Pancreas (tissue), 10 donors: ENCODE data around the gene PCDH15. TPM values are rescaled to one million over a fixed set of nuclear protein-coding genes. Genes with fewer than 3 reads are reported as not detected.

Experiments
- ATAC-seq, 4 donors: fragments of 200-7000 bp; cut with Tn5 transposase; one replicate each; pipeline versions ENCODE4 v1.8.0 to v1.9.1; 2020; ENCODE audit warnings: mild to moderate bottlenecking in 4 of 4, moderate library complexity in 4 of 4
- DNase-seq, 6 donors: peaks; one replicate each; pipeline ENCODE4 v3.0.0-alpha.2; 2020
- FAIRE-seq: peaks from 2 replicates; lab custom pipeline; 2012; peaks lifted over from hg19 to GRCh38; lab: Jason Lieb, UNC
- H3K27ac ChIP-seq, 4 donors: fragments of 200-600 bp; sonication (generic); 1 replicate in 3 of 4; 2 replicates in 1 of 4; pipeline versions ENCODE4 v1.5.0 to v1.8.0; 2020
- H3K27me3 ChIP-seq, 4 donors: fragments of 200-600 bp; one replicate each; pipeline ENCODE4 v1.8.0; 2021
- H3K36me3 ChIP-seq, 3 donors: fragments of 200-600 bp; sonication (generic) in 1 of 3; one replicate each; pipeline versions ENCODE4 v1.5.0 to v1.8.0; 2020 to 2021
- H3K4me1 ChIP-seq, 3 donors: fragments of 200-600 bp; one replicate each; pipeline ENCODE4 v1.8.0; 2021
- H3K4me3 ChIP-seq, 4 donors: fragments of 200-600 bp; sonication (generic) in 2 of 4; one replicate each; pipeline versions ENCODE4 v1.5.0 to v1.8.0; 2020 to 2021
- H3K9me3 ChIP-seq, 4 donors: fragments of 200-600 bp; one replicate each; pipeline ENCODE4 v1.8.0; 2021
- CTCF ChIP-seq, 4 donors: fragments of 200-600 bp; sonication (generic) in 3 of 4; IDR thresholded peaks; one replicate each; pipeline versions ENCODE4 v1.5.0 to v1.8.0; 2021; ENCODE audit warnings: antibody characterized with exemption in 4 of 4
- WGBS, 2 donors: extraction: QIAGEN DNeasy Blood & Tissue Kit; methylation state at CpG; one replicate each; pipeline ENCODE4 v1.1.7; 2013; 5-methylcytosine and 5-hydroxymethylcytosine counted together
- intact Hi-C, 3 donors: fragments of 100-400 bp; cut with DNase I; formaldehyde crosslinking; loops; one replicate each; pipeline versions ENCODE4 v1.11.1 to v1.14.2; 2022
- polyA plus RNA-seq, 2 donors: library from polyadenylated mRNA; stranded (reverse); fragments of 200-250 nt; gene quantifications; one replicate each; pipeline ENCODE4 v1.2.3, GENCODE V29; 2013
- total RNA-seq, 6 donors: library from RNA; stranded (reverse); fragmentation: NEBNext Ultra II Directional in 4 of 6; extraction: Animal tissue kit (Norgen Biotek cat#: 25700) in 4 of 6; gene quantifications; one replicate each; pipeline versions ENCODE4 v1.2.1 to v1.2.4, GENCODE V29; 2021 to 2023
- donor health status: healthy with polysubstance abuse.
- donor health status: DM: no; HTN: no; CAD: no; lungs with moderate emphysema.
- donor health status: DM: no; HTN: no; CAD: no.
- donor health status: control.
- donor health status: control.
- donor health status: Bipolar disorder and iron deficiency.
- donor health status: DM: yes; HTN: yes; CAD: no.
- donor health status: DM: no; HTN: no; CAD: no.
- donor health status: DM: no; HTN: no; CAD: no.
- donor health status: DM: yes; HTN: yes; CAD: no.

PCDH15 gene
- total and polyA plus RNA-seq, 8 donors = 0.31 TPM; not detected in 7

GRCh38 chr10:54066646-54067045, 734.4 kb downstream of the PCDH15 start:
- H3K9me3 ChIP-seq = no peaks in the 10 kb centered on the region
- ATAC-seq (no peak), FAIRE-seq (no peak), DNase-seq (no peak)
- no peaks in the 10 kb centered on the region for H3K36me3 ChIP-seq
- H3K4me3 ChIP-seq = no peak overlapping the region
- intact Hi-C loops = no loop called here
- TF ChIP-seq CTCF (IDR thresholded peaks at IDR 0.05) = no peak
- no peaks in the 10 kb centered on the region for H3K27me3 ChIP-seq
- H3K27ac ChIP-seq = no peak overlapping the region
- H3K4me1 ChIP-seq = no peaks in the 10 kb centered on the region

GRCh38 chr10:54065106-54065505, 735.9 kb downstream of the PCDH15 start:
- Histone ChIP-seq H3K4me3 (no peak overlapping the region), H3K36me3 (no peaks in the 10 kb centered on the region), H3K4me1 (no peaks in the 10 kb centered on the region), H3K27me3 (no peaks in the 10 kb centered on the region), H3K27ac (no peak overlapping the region), H3K9me3 (no peaks in the 10 kb centered on the region)
- FAIRE-seq (no peak), ATAC-seq (no peak), DNase-seq (no peak)
- intact Hi-C loops = no loop called here
- no peak for TF ChIP-seq CTCF (IDR thresholded peaks at IDR 0.05)

- 77 to 91% methylated on average over 5 of the region's 5 CpGs for WGBS, 2 donors
- H3K36me3 ChIP-seq = no peaks in the 10 kb centered on the region
- no peak overlapping the region for H3K27ac ChIP-seq
- no peaks in the 10 kb centered on the region for H3K9me3 ChIP-seq
- no peaks in the 10 kb centered on the region for H3K27me3 ChIP-seq
- TF ChIP-seq CTCF (IDR thresholded peaks at IDR 0.05) = no peak
- ATAC-seq (no peak), FAIRE-seq (no peak), DNase-seq (no peak)
- H3K4me1 ChIP-seq = no peaks in the 10 kb centered on the region
- intact Hi-C loops = no loop called here
- no peak overlapping the region for H3K4me3 ChIP-seq
Measured at GRCh38 chr10:54064215-54064614, 736.8 kb downstream of the PCDH15 start.

GRCh38 chr10:54063514-54063913, 737.5 kb downstream of the PCDH15 start:
- peak in 1 of 6 donors; percentile 43 for DNase-seq

GRCh38 chr10:54060572-54060971, 740.5 kb downstream of the PCDH15 start:
- TF ChIP-seq CTCF (IDR thresholded peaks at IDR 0.05) = no peak
- H3K4me3 ChIP-seq = no peak overlapping the region
- no peaks in the 10 kb centered on the region for H3K36me3 ChIP-seq
- intact Hi-C loops = no loop called here
- no peak overlapping the region for H3K27ac ChIP-seq
- FAIRE-seq = no peak
- no peaks in the 10 kb centered on the region for H3K9me3 ChIP-seq
- no peaks in the 10 kb centered on the region for H3K4me1 ChIP-seq
- no peak for ATAC-seq
- no peak for DNase-seq
- H3K27me3 ChIP-seq = no peaks in the 10 kb centered on the region
- WGBS, 2 donors = 72 to 79% methylated on average over 5 of the region's 5 CpGs

More at GRCh38 chr10:54063514-54063913, 737.5 kb downstream of the PCDH15 start:
- no peak for ATAC-seq
- intact Hi-C loops = no loop called here
- H3K27ac ChIP-seq = no peak overlapping the region
- no peak for FAIRE-seq
- no peaks in the 10 kb centered on the region for H3K27me3 ChIP-seq
- TF ChIP-seq CTCF (IDR thresholded peaks at IDR 0.05) = no peak
- no peak overlapping the region for H3K4me3 ChIP-seq
- no peaks in the 10 kb centered on the region for H3K4me1 ChIP-seq
- no peaks in the 10 kb centered on the region for H3K9me3 ChIP-seq
- H3K36me3 ChIP-seq = no peaks in the 10 kb centered on the region
- WGBS, 2 donors = 81 to 83% methylated on average over 13 to 14 of the region's 14 CpGs
